BJ (cell line): ENCODE results near the gene MAP1B. TPM values are rescaled to one million over a fixed set of nuclear protein-coding genes. Genes with fewer than 3 reads are reported as not detected.

Experiments
- CTCF ChIA-PET: fragments of 350-600 bp; formaldehyde crosslinking; extraction: SDS; loops from one replicate; lab custom pipeline; 2021; ENCODE audit warnings: antibody characterized with exemption, inconsistent platforms; lab: Yijun Ruan, JAX
- POLR2A ChIA-PET: fragments of 300-600 bp; sonication (Branson Sonifier 250); formaldehyde crosslinking; extraction: SDS; loops from one replicate; lab custom pipeline; 2021; ENCODE audit warnings: antibody characterized with exemption; lab: Charles Lee
- DNase-seq: peaks from one replicate; pipeline ENCODE4 v3.0.0-alpha.2; 2011; ENCODE audit warnings: low read depth
- H3K27me3 ChIP-seq: 2 replicates; pipeline ENCODE4 v1.6.0; 2011; ENCODE audit warnings: low read length; ENCODE audit not compliant: control insufficient read depth, insufficient read depth
- H3K36me3 ChIP-seq: 2 replicates; pipeline ENCODE4 v1.5.1; 2011; ENCODE audit warnings: low read length; ENCODE audit not compliant: control insufficient read depth, insufficient read depth
- H3K4me3 ChIP-seq: 2 replicates; pipeline ENCODE4 v1.5.1; 2011; ENCODE audit warnings: low read depth, mild to moderate bottlenecking, control low read depth, low read length
- polyA plus RNA-seq: library from polyadenylated mRNA; depleted of rRNA; stranded (reverse); fragments of >200 nt; gene quantifications from 2 replicates; pipeline ENCODE4 v1.2.3, GENCODE V29; 2011
- TF ChIP-seq, protein P1 (sequence below): IDR thresholded peaks from 2 replicates; pipeline ENCODE4 v1.5.1; 2011; ENCODE audit warnings: low read depth, mild to moderate bottlenecking, control low read depth, inconsistent platforms, low read length, moderate library complexity; ENCODE audit not compliant: insufficient read depth

MAP1B gene
- polyA plus RNA-seq, 1 experiment = 27.1 TPM

- ChIA-PET POLR2A (no interaction called here), CTCF (no interaction called here)
- TF ChIP-seq, protein P1, sequence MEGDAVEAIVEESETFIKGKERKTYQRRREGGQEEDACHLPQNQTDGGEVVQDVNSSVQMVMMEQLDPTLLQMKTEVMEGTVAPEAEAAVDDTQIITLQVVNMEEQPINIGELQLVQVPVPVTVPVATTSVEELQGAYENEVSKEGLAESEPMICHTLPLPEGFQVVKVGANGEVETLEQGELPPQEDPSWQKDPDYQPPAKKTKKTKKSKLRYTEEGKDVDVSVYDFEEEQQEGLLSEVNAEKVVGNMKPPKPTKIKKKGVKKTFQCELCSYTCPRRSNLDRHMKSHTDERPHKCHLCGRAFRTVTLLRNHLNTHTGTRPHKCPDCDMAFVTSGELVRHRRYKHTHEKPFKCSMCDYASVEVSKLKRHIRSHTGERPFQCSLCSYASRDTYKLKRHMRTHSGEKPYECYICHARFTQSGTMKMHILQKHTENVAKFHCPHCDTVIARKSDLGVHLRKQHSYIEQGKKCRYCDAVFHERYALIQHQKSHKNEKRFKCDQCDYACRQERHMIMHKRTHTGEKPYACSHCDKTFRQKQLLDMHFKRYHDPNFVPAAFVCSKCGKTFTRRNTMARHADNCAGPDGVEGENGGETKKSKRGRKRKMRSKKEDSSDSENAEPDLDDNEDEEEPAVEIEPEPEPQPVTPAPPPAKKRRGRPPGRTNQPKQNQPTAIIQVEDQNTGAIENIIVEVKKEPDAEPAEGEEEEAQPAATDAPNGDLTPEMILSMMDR = no peak
- H3K36me3 ChIP-seq = peaks cover 10% of the 10 kb centered on the region
- no peaks in the 10 kb centered on the region for H3K27me3 ChIP-seq
- DNase-seq = no peak
- no peak overlapping the region for H3K4me3 ChIP-seq
Observed at GRCh38 chr5:72204946-72205345, 97.7 kb downstream of the MAP1B start.

DNA sequence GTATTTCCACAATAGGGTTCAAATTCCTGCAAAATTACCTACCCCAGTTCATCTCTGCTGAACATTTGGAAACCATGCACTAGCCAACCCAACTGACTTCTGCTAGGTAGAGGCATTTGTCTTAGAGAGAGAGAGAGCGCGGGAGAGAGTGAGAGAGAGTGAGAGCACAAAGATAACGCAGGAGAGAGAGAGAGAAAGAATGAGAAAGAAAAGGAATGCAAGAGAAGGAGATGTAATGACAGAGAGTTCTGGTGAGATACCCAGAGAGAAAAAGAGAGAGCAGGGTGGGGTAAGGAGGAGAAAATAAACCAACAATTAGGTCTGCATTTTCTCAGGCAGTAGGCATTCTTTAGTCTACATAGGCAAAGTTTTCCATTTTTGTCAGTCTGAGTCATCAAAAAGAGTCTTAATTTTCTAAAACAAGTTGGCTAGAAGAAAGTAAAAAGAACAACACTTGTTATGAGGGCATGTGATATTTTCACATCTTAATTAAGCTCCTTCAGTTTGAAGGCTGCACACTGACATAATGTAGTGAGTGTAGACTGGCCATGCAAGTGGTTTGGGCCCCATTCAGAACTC is 98.2 kb downstream of the MAP1B start:
- TF ChIP-seq, protein P1 = no peak
- Histone ChIP-seq H3K36me3 (peaks cover 8% of the 10 kb centered on the region), H3K4me3 (no peak overlapping the region), H3K27me3 (no peaks in the 10 kb centered on the region)
- ChIA-PET CTCF (no interaction called here), POLR2A (no interaction called here)
- no peak for DNase-seq

- ChIA-PET CTCF (no interaction called here), POLR2A (no interaction called here)
- DNase-seq = no peak
- TF ChIP-seq, protein P1 = no peak
- H3K27me3 ChIP-seq = no peaks in the 10 kb centered on the region
- peaks cover 8% of the 10 kb centered on the region for H3K36me3 ChIP-seq
- no peak overlapping the region for H3K4me3 ChIP-seq
Observed at GRCh38 chr5:72206160-72206559, 98.9 kb downstream of the MAP1B start.

DNA sequence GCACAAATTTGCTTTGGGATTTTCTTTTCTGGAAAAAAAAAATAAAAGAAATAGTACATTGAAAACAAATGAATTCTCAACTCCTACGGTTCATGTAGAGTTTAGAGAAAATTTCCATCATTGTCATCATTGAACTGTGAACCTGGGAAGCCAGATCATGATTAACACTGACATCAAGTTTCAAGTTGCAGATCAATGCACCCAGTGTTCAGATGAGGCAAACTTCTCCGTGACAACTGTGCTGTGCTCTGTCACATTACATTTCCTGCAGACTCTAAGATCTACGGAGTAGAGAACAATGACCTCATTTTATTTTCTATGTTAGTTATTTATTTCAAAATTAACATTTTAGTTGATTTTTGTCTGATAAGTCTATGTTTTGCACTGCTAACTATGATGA is 99.7 kb downstream of the MAP1B start:
- POLR2A ChIA-PET = no interaction called here
- H3K36me3 ChIP-seq = peaks cover 8% of the 10 kb centered on the region
- CTCF ChIA-PET = no interaction called here
- H3K4me3 ChIP-seq = no peak overlapping the region
- TF ChIP-seq, protein P1 = no peak
- DNase-seq = no peak
- H3K27me3 ChIP-seq = no peaks in the 10 kb centered on the region

DNA sequence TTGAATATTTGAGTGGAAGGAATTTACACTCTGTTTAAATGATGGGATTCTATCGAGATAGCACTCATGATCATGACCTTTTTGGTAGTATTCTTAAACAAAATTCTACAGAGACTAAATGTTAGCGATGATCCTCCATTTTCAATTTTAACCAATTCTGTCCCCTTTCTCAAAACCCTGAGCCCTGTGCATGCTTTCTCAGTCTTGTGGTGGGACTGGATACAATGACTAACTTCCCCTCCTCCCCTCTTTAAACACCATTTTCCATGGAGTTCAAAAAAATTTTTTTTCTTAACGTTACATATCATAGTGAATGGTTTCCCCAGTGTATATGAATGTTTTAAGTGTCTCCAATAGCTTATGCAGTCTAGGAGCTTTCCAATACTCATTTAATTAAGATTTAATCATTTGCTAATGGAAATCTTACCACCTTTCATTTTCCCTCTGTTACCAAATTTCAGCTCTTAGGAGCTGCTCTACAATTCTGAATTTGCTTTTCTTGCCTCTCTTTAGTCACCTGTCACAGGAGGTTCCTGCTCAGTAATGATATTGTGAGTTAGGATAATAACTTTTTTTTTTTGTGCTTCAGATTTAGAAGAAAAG is 101.2 kb downstream of the MAP1B start:
- no peaks in the 10 kb centered on the region for H3K27me3 ChIP-seq
- DNase-seq = no peak
- H3K36me3 ChIP-seq = peaks cover 6% of the 10 kb centered on the region
- ChIA-PET POLR2A (interaction anchor here (0.6 kb wide), 1 partner anchor 25 kb away, joined by 3 read pairs; no protein-coding TSS in a partner anchor), CTCF (interaction anchor here (0.6 to 1.1 kb wide), 4 partner anchors 43 to 1552 kb away, joined by 3 to 4 read pairs (median 4); no protein-coding TSS in a partner anchor)
- TF ChIP-seq, protein P1 = no peak
- H3K4me3 ChIP-seq = no peak overlapping the region
